BJ (cell line): ENCODE measurements around the gene IFT20. TPM values are rescaled to one million over a fixed set of nuclear protein-coding genes. Genes with fewer than 3 reads are reported as not detected.

ENCODE experiments used
- CTCF ChIA-PET: fragments of 350-600 bp; formaldehyde crosslinking; extraction: SDS; loops from one replicate; lab custom pipeline; 2021; ENCODE audit warnings: antibody characterized with exemption, inconsistent platforms; lab: Yijun Ruan, JAX
- POLR2A ChIA-PET: fragments of 300-600 bp; sonication (Branson Sonifier 250); formaldehyde crosslinking; extraction: SDS; loops from one replicate; lab custom pipeline; 2021; ENCODE audit warnings: antibody characterized with exemption; lab: Charles Lee
- DNase-seq: peaks from one replicate; pipeline ENCODE4 v3.0.0-alpha.2; 2011; ENCODE audit warnings: low read depth
- H3K27me3 ChIP-seq: 2 replicates; pipeline ENCODE4 v1.6.0; 2011; ENCODE audit warnings: low read length; ENCODE audit not compliant: control insufficient read depth, insufficient read depth
- H3K36me3 ChIP-seq: 2 replicates; pipeline ENCODE4 v1.5.1; 2011; ENCODE audit warnings: low read length; ENCODE audit not compliant: control insufficient read depth, insufficient read depth
- H3K4me3 ChIP-seq: 2 replicates; pipeline ENCODE4 v1.5.1; 2011; ENCODE audit warnings: low read depth, mild to moderate bottlenecking, control low read depth, low read length
- CTCF ChIP-seq: IDR thresholded peaks from 2 replicates; pipeline ENCODE4 v1.5.1; 2011; ENCODE audit warnings: low read depth, mild to moderate bottlenecking, control low read depth, inconsistent platforms, low read length, moderate library complexity; ENCODE audit not compliant: insufficient read depth
- polyA plus RNA-seq: library from polyadenylated mRNA; depleted of rRNA; stranded (reverse); fragments of >200 nt; gene quantifications from 2 replicates; pipeline ENCODE4 v1.2.3, GENCODE V29; 2011

Gene IFT20
- polyA plus RNA-seq, 1 experiment, result 39.1 TPM

GRCh38 chr17:28367641-28368305 lies 32.5 kb upstream of the IFT20 start:
- POLR2A ChIA-PET, result no interaction called here
- TF ChIP-seq CTCF, result no peak

GRCh38 chr17:28366605-28367004 lies 31.3 kb upstream of the IFT20 start:
- no peaks in the 10 kb centered on the region for H3K27me3 ChIP-seq
- CTCF ChIA-PET, result interaction anchor here (0.9 to 1.4 kb wide), 2 partner anchors 20 to 51 kb away, joined by 4 to 5 read pairs; no protein-coding TSS in a partner anchor
- DNase-seq, result no peak
- peaks cover 8% of the 10 kb centered on the region for H3K36me3 ChIP-seq
- H3K4me3 ChIP-seq, result no peak overlapping the region
- no peak for TF ChIP-seq CTCF
- POLR2A ChIA-PET, result no interaction called here

More at GRCh38 chr17:28367641-28368305, 32.5 kb upstream of the IFT20 start:
- peaks cover 4% of the 10 kb centered on the region for H3K36me3 ChIP-seq
- DNase-seq, result no peak
- no peaks in the 10 kb centered on the region for H3K27me3 ChIP-seq
- H3K4me3 ChIP-seq, result no peak overlapping the region
- CTCF ChIA-PET, result interaction anchor here (0.6 to 1.8 kb wide), 3 partner anchors 21 to 480 kb away, joined by 4 to 5 read pairs (median 5); no protein-coding TSS in a partner anchor

- POLR2A ChIA-PET, result no interaction called here
- TF ChIP-seq CTCF, result no peak
- CTCF ChIA-PET, result no interaction called here
- Histone ChIP-seq H3K4me3 (no peak overlapping the region), H3K27me3 (no peaks in the 10 kb centered on the region), H3K36me3 (peaks cover 17% of the 10 kb centered on the region)
- no peak for DNase-seq
These were observed 30.2 kb upstream of the IFT20 start for GRCh38 chr17:28365487-28365886.

GRCh38 chr17:28364665-28365363 lies 29.5 kb upstream of the IFT20 start, which contains the start of gene SEBOX:
Gene SEBOX, minus strand, starts transcription at chr17:28365199. Its CDS starts 48 bp downstream, at chr17:28365151.
- Histone ChIP-seq H3K36me3 (peaks cover 21% of the 10 kb centered on the region), H3K27me3 (no peaks in the 10 kb centered on the region), H3K4me3 (no peak within 1 kb of the TSS)
- CTCF ChIA-PET, result no interaction called here
- no peak for TF ChIP-seq CTCF
- DNase-seq, result no peak
- POLR2A ChIA-PET, result no interaction called here
